ENCODE measurements around the gene CFTR.

DNA sequence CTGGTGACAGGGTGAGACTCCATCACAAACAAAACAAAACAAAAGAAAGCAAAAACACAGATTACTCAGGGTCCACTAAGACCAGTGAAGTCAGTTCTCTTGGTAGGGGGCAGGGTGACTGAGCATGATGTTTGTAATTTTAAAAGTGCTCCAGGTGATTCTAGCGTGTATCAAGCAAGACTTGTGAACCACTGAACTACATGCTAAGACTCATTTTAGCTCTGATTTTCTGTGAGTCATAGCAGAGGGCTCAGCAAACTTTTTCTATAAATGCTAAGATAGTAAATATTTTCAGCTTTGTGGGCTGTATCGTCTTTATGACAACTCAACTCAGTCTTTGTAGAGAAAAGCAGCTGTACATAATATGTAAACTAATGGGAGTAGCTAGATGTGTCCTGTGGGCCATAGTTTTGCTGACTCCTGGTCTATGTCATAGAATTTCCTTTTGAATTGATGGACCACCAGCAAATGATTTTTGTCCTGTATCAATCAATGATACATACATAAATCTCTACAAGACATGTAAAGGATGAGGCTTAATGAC lies 141.3 kb downstream of the CFTR start:
- no peak for TF ChIP-seq SP1 (CRISPR knock-in tag; conservative IDR thresholded peaks at IDR 0.05)
- TF ChIP-seq, protein P1, sequence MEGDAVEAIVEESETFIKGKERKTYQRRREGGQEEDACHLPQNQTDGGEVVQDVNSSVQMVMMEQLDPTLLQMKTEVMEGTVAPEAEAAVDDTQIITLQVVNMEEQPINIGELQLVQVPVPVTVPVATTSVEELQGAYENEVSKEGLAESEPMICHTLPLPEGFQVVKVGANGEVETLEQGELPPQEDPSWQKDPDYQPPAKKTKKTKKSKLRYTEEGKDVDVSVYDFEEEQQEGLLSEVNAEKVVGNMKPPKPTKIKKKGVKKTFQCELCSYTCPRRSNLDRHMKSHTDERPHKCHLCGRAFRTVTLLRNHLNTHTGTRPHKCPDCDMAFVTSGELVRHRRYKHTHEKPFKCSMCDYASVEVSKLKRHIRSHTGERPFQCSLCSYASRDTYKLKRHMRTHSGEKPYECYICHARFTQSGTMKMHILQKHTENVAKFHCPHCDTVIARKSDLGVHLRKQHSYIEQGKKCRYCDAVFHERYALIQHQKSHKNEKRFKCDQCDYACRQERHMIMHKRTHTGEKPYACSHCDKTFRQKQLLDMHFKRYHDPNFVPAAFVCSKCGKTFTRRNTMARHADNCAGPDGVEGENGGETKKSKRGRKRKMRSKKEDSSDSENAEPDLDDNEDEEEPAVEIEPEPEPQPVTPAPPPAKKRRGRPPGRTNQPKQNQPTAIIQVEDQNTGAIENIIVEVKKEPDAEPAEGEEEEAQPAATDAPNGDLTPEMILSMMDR (IDR thresholded peaks at IDR 0.05), result no peak
- TF ChIP-seq, protein P2, sequence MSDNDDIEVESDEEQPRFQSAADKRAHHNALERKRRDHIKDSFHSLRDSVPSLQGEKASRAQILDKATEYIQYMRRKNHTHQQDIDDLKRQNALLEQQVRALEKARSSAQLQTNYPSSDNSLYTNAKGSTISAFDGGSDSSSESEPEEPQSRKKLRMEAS (CRISPR knock-in tag; IDR thresholded peaks at IDR 0.05), result no peak
